ENCODE results near the gene EIF3F.

The EIF3F gene

DNA sequence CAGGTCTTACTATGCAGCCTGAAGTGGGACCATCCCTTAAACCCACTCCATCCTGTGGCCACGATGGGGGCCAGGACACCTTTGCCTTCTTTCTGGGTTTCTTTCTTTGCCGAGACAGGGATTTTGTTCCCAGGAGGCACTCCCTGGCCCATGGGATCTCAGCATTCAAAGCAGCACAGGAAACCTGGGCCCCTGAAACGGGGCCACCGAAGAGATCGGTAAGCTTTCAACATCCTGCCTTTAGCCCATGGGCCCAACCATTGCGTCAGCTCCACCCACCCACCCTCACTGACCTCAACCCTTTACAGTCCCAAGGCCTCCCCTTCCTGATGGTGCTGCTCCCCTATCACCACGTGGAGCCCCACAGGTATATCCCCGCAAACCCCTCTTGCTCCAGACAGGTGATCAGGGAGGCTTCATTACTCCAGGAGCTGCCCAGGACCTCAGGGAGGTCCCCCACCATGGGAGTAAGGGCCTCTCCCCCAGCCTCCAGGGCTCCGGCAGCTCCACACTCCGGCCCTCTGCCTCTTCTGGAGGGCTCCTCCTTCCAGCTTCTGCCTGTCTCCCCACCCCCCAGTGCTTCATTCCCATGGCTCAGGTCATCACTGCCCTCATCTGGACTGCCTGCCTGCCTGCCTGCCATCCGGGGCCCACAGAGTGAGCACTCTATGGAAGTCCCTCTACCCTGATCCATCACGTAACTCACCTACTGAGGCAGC, 51.8 kb downstream of the EIF3F start:
- TF ChIP-seq, protein P1, sequence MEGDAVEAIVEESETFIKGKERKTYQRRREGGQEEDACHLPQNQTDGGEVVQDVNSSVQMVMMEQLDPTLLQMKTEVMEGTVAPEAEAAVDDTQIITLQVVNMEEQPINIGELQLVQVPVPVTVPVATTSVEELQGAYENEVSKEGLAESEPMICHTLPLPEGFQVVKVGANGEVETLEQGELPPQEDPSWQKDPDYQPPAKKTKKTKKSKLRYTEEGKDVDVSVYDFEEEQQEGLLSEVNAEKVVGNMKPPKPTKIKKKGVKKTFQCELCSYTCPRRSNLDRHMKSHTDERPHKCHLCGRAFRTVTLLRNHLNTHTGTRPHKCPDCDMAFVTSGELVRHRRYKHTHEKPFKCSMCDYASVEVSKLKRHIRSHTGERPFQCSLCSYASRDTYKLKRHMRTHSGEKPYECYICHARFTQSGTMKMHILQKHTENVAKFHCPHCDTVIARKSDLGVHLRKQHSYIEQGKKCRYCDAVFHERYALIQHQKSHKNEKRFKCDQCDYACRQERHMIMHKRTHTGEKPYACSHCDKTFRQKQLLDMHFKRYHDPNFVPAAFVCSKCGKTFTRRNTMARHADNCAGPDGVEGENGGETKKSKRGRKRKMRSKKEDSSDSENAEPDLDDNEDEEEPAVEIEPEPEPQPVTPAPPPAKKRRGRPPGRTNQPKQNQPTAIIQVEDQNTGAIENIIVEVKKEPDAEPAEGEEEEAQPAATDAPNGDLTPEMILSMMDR (IDR thresholded peaks at IDR 0.05; ENCODE audit: borderline replicate concordance, control extremely low read depth, extremely low read depth, insufficient read depth, missing control alignments) = no peak
- DNase-seq (ENCODE audit: low spot score) = no peak
- in situ Hi-C loops (cut with MboI; ENCODE audit: low sequenced_read_pairs, unreplicated experiment) = no loop called here

DNA sequence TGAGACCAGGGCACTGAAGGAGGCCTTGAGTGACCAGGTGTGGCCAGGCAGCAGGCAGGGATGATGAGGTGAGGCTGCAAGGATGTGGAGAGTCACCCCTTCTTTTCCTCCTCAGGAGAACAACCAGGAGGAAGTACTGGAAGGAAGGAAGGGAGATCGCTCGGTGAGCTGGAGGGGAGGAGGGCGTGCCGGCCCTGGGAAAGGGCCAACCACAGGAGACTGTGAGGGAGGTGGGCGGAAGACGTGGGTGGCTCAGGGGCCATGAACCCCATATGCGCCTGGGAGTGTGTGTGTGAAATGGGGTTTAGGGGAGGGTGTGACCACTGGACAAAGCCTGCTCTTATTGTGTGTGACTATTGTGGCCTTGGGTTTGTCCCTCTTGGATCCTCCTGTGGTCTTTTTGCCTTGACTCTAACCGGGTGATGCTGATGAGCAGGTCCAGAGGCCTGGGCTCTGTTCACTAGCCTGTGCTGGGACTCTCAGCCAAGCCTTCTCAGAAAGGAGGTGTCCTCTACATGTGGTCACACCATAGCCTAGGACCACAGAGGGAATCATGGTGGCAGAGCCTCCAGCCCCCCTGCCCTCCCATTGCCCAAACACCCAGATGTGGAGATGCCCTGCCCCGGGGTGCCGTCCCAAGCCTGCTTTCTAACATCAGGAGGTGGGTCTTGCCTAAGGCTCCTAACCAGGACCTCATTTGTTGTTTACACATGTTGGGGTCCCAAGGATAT, 52.6 kb downstream of the EIF3F start:
- in situ Hi-C loops (cut with MboI; ENCODE audit: low sequenced_read_pairs, unreplicated experiment) = no loop called here
- DNase-seq (ENCODE audit: low spot score) = no peak
- TF ChIP-seq, protein P1 (IDR thresholded peaks at IDR 0.05; ENCODE audit: borderline replicate concordance, control extremely low read depth, extremely low read depth, insufficient read depth, missing control alignments) = no peak

DNA sequence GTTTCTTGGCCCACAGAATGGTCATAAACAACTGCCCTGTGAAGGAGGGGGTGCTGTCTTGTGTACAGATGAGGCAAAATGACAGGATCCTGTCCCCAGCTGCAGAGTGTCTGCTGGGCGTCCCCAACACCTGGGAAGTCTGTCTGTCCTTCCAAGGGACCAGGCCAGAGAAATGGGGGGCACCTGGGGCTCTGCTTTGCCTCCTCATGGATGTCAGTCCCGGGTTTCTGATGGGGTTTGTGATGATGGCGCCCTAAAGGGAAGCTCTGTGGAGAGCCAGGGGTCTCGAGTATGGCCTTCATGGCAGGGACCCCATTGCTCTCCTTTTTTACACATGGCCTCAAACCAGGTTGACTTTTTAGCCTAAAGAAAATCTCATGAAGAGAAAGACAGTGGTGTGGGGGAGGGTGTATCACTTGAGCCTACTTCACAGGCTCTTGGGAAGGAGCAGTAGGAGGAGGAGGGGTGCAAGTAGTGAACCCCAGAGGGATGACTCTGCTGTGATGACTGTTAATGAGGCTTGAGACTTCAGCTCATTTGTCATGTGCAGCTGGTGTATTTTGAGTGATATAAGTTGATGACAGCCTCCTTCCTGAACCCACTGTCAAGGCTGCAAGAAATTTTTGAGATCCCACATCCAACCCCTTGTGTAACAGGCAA, 53.3 kb downstream of the EIF3F start:
- in situ Hi-C loops (cut with MboI; ENCODE audit: low sequenced_read_pairs, unreplicated experiment) = no loop called here
- no peak for DNase-seq (ENCODE audit: low spot score)
- TF ChIP-seq, protein P1 (IDR thresholded peaks at IDR 0.05; ENCODE audit: borderline replicate concordance, control extremely low read depth, extremely low read depth, insufficient read depth, missing control alignments) = no peak

DNA sequence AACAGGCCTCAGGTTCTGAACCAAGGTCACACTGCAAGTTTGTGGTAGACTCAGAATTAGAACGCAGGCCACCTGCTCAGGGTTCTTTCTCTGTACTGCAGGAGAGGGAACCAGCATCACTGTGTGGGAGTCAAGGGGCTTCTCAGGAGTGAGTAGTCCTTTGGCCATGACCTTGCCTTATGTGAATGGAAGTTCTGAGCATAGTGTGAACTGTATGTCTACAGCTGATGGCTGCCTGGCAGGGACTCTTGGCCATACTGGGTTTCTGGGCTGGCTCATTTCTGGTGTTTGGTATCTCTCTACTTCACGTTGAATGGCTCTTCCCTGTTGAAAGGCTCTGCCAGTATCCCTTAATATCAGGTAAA, 53.8 kb downstream of the EIF3F start:
- no peak for DNase-seq (ENCODE audit: low spot score)
- TF ChIP-seq, protein P1 (IDR thresholded peaks at IDR 0.05; ENCODE audit: borderline replicate concordance, control extremely low read depth, extremely low read depth, insufficient read depth, missing control alignments) = no peak
- in situ Hi-C loops (cut with MboI; ENCODE audit: low sequenced_read_pairs, unreplicated experiment) = no loop called here

DNA sequence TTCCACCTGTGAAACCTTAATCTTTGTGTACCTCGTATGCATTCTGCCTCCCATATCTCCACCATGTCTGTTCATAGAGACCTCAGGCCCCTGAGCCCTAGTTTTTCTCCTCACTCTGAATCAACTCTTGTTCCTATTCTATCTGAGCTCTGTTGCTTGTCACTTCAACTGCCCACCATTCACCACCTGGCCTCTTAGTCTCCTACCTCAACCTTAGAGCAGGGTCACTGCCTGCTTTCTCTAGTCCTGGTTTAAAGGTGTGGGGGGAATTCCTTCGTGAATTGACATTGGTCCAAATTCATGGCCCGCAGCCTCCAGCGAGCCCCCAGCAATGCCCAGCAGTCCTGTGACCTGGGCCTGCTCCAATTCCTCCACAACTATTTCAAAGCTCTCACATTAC, 54.4 kb downstream of the EIF3F start:
- in situ Hi-C loops (cut with MboI; ENCODE audit: low sequenced_read_pairs, unreplicated experiment) = no loop called here
- TF ChIP-seq, protein P1 (IDR thresholded peaks at IDR 0.05; ENCODE audit: borderline replicate concordance, control extremely low read depth, extremely low read depth, insufficient read depth, missing control alignments) = no peak
- no peak for DNase-seq (ENCODE audit: low spot score)

DNA sequence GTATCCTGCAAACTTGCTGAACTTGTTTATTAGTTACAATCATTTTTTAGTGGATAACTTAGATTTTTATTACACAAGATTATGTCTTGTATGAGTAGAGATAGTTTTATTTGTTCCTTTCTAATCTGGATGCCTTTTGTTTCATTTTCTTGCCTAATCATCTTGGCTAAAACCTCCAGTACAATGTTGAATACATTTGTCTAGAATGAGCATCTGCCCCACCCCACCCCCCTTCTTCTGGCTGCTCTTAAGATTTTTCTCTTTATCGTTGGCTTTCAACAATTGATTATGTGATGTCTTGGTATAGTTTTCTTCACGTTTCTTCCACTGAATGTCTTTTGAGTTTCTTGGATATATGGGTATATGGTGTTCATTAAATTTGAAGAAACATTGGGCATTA, 56.6 kb downstream of the EIF3F start:
- no peak for DNase-seq (ENCODE audit: low spot score)
- in situ Hi-C loops (cut with MboI; ENCODE audit: low sequenced_read_pairs, unreplicated experiment) = no loop called here
- TF ChIP-seq, protein P1 (IDR thresholded peaks at IDR 0.05; ENCODE audit: borderline replicate concordance, control extremely low read depth, extremely low read depth, insufficient read depth, missing control alignments) = no peak
